Suprapubic skin (tissue), 4 donors: Measurements from ENCODE around the gene ZNF324B.

Source experiments
- EP300 ChIP-seq: sonication (generic); formaldehyde crosslinking; IDR thresholded peaks from one replicate; pipeline ENCODE4 v1.6.1; 2017; ENCODE audit warnings: antibody characterized with exemption
- POLR2A ChIP-seq, 2 donors: fragments of 450-650 bp; IDR thresholded peaks; one replicate each; pipeline ENCODE4 v1.6.1; 2017; ENCODE audit warnings: antibody characterized with exemption in 2 of 2, mild to moderate bottlenecking in 2 of 2, moderate library complexity in 2 of 2
- POLR2AphosphoS5 ChIP-seq, 3 donors: sonication (generic); formaldehyde crosslinking; IDR thresholded peaks; one replicate each; pipeline ENCODE4 v1.6.1; 2017; ENCODE audit warnings: antibody characterized with exemption in 3 of 3
- TF ChIP-seq, protein P1 (sequence below), 2 donors: fragments of 200-600 bp in 1 of 2; fragments of 450-650 bp in 1 of 2; sonication (generic) in 1 of 2; IDR thresholded peaks; one replicate each; pipeline ENCODE4 v1.5.1; 2016 to 2019; ENCODE audit warnings: antibody characterized with exemption in 2 of 2, mild to moderate bottlenecking in 1 of 2, moderate library complexity in 1 of 2

DNA sequence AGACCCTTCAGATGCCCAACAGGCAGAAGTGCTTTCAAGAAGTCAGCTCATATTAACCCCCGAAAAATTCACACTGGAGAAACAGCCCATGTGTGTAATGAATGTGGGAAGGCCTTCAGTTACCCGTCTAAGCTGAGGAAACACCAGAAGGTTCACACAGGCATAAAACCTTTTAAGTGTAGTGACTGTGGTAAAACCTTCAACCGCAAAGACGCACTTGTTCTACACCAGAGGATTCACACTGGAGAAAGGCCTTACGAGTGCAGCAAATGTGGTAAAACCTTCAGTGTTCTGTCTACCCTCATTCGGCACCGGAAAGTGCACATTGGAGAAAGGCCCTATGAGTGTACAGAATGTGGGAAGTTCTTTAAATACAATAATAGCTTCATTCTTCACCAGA is 34.4 kb upstream of the ZNF324B start:
- TF ChIP-seq, protein P1, sequence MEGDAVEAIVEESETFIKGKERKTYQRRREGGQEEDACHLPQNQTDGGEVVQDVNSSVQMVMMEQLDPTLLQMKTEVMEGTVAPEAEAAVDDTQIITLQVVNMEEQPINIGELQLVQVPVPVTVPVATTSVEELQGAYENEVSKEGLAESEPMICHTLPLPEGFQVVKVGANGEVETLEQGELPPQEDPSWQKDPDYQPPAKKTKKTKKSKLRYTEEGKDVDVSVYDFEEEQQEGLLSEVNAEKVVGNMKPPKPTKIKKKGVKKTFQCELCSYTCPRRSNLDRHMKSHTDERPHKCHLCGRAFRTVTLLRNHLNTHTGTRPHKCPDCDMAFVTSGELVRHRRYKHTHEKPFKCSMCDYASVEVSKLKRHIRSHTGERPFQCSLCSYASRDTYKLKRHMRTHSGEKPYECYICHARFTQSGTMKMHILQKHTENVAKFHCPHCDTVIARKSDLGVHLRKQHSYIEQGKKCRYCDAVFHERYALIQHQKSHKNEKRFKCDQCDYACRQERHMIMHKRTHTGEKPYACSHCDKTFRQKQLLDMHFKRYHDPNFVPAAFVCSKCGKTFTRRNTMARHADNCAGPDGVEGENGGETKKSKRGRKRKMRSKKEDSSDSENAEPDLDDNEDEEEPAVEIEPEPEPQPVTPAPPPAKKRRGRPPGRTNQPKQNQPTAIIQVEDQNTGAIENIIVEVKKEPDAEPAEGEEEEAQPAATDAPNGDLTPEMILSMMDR (IDR thresholded peaks at IDR 0.05): no peak
- no peak for TF ChIP-seq POLR2A (IDR thresholded peaks at IDR 0.05)
- TF ChIP-seq POLR2AphosphoS5 (IDR thresholded peaks at IDR 0.05): no peak
- no peak for TF ChIP-seq EP300
